ENCODE measurements around the gene HHAT.

The HHAT gene

DNA sequence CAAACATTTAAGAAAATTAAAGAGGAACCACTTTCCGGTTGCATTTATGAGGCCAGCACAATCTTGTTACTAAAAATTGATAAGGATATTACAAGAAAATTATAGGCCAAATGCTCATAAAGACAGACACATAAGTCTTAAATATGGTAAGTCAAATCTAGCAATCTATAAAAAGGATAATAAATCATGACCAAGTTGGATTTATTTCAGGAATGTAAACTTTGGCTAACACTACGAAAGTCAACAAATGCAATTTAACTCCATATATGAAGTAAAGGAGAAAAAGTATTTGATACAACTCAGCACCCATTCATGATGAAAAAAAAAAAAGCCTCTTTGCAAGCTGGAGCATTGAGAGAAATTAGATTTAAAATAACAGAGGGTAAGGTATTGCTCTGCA is 6.3 kb downstream of the HHAT start:
- no peak for DNase-seq (ENCODE audit: low read depth, low spot score)
- TF ChIP-seq, protein P1, sequence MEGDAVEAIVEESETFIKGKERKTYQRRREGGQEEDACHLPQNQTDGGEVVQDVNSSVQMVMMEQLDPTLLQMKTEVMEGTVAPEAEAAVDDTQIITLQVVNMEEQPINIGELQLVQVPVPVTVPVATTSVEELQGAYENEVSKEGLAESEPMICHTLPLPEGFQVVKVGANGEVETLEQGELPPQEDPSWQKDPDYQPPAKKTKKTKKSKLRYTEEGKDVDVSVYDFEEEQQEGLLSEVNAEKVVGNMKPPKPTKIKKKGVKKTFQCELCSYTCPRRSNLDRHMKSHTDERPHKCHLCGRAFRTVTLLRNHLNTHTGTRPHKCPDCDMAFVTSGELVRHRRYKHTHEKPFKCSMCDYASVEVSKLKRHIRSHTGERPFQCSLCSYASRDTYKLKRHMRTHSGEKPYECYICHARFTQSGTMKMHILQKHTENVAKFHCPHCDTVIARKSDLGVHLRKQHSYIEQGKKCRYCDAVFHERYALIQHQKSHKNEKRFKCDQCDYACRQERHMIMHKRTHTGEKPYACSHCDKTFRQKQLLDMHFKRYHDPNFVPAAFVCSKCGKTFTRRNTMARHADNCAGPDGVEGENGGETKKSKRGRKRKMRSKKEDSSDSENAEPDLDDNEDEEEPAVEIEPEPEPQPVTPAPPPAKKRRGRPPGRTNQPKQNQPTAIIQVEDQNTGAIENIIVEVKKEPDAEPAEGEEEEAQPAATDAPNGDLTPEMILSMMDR (IDR thresholded peaks at IDR 0.05; ENCODE audit: low read depth, low read length), result no peak
- H3K4me3 ChIP-seq (ENCODE audit: low read depth, low read length), result no peak overlapping the region
- in situ Hi-C loops (cut with HindIII; ENCODE audit: low sequenced_read_pairs), result no loop called here

DNA sequence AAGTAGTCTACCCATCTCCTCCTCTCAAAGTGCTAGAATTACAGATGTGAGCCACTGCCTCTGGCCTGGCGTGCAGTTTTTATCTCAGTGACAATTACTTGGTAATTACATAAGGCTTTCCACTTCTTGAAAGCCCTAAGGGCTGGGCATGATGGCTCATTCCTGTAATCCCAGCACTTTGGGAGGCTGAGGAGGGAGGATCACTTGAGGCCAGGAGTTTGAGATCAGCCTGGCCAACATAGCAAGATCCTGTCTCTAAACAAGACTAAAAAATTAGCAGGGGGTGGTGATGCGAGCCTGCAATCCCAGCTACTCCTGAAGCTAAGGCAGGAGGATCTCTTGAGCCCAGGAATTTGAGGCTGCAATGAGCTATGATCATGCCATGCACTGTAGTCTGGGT is 7.7 kb downstream of the HHAT start:
- TF ChIP-seq, protein P1 (IDR thresholded peaks at IDR 0.05; ENCODE audit: low read depth, low read length), result no peak
- H3K4me3 ChIP-seq (ENCODE audit: low read depth, low read length), result no peak overlapping the region
- in situ Hi-C loops (cut with HindIII; ENCODE audit: low sequenced_read_pairs), result no loop called here
- no peak for DNase-seq (ENCODE audit: low read depth, low spot score)

DNA sequence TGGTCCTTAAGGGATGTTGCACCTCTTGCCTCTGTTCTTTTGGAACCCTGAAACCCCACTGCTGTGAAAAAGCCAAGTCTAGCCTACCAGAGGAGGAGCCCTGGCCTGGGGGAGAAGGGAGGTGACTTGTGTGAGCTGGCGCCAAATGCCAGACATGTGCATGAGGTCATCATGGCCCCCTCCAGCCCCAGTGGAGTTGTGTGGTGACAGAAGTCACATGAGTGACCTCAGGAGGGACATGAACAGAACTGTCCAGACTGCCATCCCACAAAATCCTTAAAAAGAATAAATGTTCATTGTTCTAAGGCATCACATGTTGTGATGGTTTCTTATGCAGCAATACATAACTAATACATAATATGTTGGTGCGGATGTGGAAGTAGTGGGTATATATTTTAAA is 10.8 kb downstream of the HHAT start:
- in situ Hi-C loops (cut with HindIII; ENCODE audit: low sequenced_read_pairs), result no loop called here
- DNase-seq (ENCODE audit: low read depth, low spot score), result no peak
- TF ChIP-seq, protein P1 (IDR thresholded peaks at IDR 0.05; ENCODE audit: low read depth, low read length), result no peak
- no peak overlapping the region for H3K4me3 ChIP-seq (ENCODE audit: low read depth, low read length)

DNA sequence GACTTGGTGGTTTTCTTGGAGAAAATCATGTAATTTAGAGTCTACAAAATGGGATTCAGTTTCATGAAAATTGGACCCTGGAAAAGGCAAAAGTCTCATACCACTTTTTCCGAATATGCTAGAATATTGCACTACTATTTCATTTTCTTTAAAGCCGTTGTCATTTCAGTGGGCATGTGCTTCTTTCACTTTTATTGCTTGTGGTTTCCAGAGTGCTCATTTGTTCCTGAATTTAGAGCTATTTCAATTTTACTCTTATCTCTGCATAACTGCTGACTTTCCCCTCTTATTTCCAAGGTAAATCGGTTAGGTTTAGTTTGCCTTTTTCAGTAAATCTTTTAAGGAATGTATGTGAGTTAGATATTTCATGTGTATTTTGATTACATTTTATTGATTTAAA is 11.6 kb downstream of the HHAT start:
- TF ChIP-seq, protein P1 (IDR thresholded peaks at IDR 0.05; ENCODE audit: low read depth, low read length), result no peak
- no peak overlapping the region for H3K4me3 ChIP-seq (ENCODE audit: low read depth, low read length)
- in situ Hi-C loops (cut with HindIII; ENCODE audit: low sequenced_read_pairs), result no loop called here
- DNase-seq (ENCODE audit: low read depth, low spot score), result no peak

DNA sequence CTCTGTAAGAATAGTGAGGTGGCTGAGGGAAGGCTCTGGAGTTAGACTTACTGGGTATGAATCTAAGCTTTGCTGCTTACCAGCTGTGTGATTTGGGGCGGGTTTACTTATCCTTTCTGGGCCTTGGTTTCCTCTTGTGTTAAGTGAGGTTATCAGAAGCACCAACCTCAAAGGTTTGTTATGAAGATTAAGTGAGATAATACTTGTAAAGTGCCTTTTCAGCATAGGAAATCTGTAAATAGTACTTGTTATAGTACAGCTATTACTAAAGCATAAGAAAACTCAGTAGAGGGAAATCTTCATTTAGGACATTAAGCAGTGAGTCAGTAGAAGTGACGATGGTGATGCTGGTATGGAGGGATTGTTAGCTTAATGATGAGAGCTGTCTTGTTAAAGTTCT is 12.1 kb downstream of the HHAT start:
- TF ChIP-seq, protein P1 (IDR thresholded peaks at IDR 0.05; ENCODE audit: low read depth, low read length), result no peak
- H3K4me3 ChIP-seq (ENCODE audit: low read depth, low read length), result no peak overlapping the region
- in situ Hi-C loops (cut with HindIII; ENCODE audit: low sequenced_read_pairs), result no loop called here
- DNase-seq (ENCODE audit: low read depth, low spot score), result no peak

DNA sequence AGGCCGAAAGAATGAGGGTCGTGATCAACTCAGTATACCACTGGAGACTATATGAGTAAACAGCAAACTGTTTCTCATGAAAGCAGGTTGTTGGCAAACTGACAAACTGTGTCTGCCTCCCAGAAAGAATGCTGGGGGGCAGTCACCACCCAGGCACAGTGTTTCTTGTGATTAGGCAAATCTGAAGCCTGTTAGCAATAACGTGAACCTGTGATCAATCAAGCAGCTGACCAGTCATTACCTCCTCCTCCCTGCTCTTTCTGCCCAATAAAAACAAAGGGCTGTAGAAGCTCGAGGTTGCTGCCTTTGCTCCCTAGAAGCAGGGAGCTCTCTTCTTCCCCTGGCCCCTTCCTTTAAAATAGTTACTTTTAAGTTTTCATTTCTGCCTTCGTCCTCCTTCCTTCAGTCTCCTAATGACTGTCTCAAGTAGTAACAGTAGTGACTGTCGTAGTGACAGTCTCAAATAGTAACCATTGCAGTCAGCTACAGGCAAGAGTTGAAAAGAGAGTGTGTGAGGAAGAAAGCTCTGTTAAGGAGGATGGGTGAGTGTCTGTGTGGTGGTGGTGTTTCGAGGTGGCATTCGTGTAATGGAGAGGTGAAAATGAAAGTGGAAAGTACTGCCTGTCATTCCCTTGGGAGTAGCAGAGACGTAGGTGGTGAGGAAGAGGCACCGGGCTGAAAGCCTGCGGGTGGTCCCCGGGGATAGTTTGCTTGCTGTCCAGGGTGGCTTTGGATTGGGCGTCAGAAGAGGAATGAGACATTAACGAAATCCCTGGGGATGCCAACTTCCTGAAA is 14.5 kb downstream of the HHAT start:
- TF ChIP-seq, protein P1 (IDR thresholded peaks at IDR 0.05; ENCODE audit: low read depth, low read length), result no peak
- H3K4me3 ChIP-seq (ENCODE audit: low read depth, low read length), result peak overlapping the region; percentile 9
- in situ Hi-C loops (cut with HindIII; ENCODE audit: low sequenced_read_pairs), result no loop called here
- no peak for DNase-seq (ENCODE audit: low read depth, low spot score)
